ENCODE results near the gene PITX3.
"Not testable (repeated sequence)": the region's sequence is repeated elsewhere in the genome, so short reads cannot be mapped to it uniquely, and the experiment has no call there.

PITX3 gene

DNA sequence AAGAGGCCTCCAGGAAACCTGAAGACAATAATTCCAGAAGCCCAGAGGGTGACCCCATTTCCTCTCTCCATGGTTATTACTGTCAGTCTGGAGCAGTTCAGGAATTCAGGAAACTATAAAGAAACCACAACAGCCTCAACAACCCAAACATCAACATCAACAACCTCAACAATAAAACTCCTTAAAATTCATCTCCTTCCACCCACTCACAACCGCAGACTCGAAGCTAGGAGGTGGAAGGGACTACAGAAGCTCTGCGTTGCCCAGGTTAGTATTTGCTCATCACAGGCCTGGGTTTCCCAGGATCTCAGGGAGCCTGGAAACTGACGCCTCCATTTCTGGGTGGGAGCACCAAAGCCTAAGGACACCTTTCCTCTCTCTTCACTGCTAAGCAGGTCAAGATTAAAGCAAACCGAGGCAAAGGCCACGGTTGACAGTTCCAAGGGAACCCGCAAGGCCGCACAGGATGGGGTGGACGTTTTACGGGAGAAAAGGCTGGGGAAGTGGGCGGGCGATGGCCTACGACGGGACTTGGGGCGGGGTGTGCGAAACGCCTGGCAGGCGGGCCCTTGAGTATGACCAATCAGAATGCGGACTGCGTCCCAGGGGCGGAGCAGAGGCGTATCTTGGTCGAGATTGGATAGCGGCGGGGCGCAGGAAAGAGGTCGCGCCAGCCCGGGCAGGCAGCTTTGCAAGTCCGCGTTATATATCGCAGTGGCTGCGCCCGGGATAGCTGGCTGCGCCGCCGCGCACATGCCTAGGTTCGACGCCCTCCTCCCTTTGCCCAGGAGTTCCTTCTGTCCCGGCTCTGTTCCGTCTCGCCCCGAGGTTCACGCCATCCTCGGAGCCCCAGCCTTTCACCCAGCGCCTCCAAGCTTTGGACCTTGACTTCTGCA, 15.4 kb downstream of the PITX3 start, which contains the start of gene ELOVL3:
ELOVL3 (plus strand) TSS at position 654 of the 896 bp plus-strand sequence. CDS start 250 bp downstream, outside the sequence.
- DNase-seq: peak; percentile 75 to 87 (median 78)

DNA sequence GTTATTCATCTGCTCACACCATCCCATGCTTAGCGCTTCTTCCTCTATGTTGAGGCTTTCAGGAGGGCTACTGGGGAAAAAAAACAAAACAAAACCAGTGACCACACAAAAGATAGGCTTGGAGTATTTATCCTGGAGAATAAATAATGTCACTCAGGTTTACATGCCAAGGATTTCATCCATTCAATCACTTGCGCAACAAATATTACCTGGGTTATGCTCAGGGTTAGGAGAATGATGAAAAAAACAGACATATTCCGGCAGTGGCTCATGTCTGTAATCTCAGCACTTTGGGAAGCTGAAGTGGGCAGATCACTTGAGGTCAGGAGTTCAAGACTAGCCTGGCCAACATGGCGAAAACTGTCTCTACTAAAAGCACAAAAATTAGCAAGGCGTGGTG, 18.5 kb downstream of the PITX3 start:
- DNase-seq: no peak

DNA sequence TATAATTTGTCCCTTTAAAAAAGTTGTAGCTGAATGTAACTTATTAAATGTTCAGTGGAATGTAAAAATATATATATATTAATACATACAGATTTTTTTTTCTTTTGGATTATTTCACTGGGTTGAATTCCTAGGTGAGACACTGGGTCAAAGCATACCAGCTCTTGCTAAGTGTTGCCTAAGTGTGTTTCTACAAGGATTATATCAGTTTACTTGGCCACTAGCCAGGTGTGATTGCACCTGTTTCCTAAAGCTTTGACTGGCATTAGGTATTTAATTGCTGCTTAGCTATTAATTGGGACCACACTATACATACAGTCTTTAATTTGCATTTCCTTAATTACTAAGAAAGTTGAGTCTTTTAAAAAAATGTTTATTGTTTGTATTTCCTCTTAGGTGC, 20.7 kb downstream of the PITX3 start:
- peak in 2 of 3 experiments; percentile 30 to 76 for DNase-seq

DNA sequence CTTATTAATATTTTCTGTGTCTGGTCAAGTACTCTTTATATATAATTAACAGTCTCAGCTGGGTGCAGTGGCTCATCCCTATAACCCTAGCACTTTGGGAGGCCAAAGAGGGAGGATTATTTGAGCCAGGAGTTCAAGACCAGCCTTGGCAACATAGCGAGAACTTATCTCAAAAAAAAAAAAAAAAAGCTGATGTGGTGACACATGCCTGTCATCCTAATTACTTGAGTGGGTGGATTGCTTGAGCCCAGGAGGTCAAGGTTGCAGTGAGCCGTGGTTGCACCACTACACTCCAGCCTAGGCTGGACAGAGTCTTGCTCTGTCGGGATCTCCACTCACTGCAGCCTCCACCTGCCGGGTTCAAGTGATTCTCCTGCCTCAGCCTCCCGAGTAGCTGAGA, 21.9 kb downstream of the PITX3 start:
- DNase-seq: no peak

DNA sequence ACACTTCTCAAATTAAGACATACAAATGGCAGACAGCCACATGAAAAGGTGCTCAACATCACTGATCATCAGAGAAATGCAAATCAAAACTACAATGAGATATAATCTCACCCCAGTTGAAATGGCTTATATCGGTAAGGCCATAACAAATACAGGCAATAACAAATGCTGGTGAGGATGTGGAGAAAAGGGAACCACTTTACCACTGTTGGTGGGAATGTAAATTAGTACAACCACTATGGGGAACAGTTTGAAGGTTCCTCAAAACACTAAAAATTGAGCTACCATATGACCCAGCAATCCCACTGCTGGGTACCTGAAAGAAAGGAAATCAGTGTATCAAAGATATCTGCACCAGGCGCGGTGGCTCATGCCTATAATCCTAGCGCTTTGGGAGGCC, 27.7 kb downstream of the PITX3 start:
- not testable (repeated sequence) for DNase-seq

DNA sequence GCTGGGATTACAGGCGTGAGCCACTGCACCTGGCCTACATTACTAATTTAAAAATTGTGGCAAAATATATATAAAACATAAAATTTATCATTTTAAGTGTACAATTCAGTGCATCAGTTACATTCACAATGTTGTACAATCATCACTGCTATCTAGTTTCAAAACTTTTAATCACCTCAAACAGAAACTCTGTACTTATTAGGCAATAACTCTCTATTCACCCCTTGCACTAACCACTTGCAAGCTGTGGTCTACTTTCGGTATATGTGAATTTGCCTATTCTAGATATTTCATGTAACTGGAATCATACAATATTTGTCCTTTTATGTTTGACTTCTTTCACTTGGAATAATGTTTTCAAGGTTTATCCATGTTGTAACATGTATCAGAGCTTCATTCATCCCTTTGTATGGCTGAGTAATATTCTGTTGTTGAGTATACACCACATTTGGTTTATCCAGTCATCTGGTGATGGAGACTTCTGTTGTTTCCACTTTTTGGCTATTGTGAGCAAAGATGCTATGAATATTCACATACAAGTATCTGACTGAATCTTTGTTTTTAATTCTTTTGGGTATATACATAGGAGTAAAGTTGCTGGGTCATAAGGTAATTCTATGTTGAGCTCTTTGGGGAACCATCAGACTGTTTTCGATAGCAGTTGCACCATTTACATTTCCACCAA, 29.6 kb downstream of the PITX3 start:
- no peak for DNase-seq

DNA sequence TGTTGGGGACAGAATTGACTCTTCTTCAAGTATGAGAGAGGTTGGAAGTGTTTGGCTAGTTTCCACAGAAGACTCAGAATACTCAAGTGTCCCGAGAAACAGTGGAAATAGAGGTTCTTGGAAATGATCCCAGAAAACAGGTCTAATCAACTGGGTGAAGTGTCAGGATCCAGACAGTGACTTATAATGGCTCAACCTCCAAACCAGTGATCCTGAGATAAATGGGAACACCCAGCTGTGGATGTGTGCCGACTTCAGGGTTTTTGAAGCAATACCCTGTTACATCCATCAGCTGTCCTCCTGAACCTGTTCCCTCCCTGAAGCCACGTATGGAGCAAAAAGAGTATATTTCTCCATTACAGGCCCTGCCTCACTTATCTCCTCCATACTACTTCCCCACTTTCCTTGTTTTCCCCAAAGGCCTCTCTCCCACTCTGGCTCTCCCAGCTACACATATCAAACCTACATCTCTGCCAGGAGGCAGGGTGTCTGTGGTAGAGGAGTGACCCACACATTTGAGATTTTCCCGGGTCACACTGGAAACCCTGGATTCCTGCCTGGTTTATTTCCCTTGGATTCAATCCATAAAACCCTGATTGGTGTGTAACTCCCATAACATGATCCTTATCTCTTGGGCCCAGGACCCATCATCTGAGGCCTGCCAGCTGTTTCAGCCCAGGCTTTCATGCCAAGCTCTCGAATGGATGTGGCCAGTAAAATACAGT, 32.8 kb downstream of the PITX3 start:
- DNase-seq: no peak

DNA sequence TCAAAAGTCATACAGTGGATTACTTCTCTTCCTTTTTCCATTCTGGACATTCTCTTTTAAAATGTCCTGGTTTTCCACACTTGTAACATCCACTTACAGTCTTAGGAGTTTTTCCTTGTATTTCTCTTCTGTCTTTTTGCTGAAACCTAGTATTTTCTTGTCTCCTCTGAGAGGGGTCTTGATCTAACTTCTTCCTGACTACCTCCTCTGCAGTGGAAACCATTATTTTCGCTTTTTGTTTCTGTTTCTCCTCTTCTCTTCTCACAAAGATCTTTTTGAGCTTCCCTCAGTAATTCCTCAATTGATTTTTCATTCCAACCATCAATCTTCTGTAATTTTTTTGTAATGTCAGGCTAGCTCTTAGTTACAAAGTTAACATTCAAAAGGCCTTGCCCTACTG, 38.9 kb downstream of the PITX3 start:
- no peak for DNase-seq

DNA sequence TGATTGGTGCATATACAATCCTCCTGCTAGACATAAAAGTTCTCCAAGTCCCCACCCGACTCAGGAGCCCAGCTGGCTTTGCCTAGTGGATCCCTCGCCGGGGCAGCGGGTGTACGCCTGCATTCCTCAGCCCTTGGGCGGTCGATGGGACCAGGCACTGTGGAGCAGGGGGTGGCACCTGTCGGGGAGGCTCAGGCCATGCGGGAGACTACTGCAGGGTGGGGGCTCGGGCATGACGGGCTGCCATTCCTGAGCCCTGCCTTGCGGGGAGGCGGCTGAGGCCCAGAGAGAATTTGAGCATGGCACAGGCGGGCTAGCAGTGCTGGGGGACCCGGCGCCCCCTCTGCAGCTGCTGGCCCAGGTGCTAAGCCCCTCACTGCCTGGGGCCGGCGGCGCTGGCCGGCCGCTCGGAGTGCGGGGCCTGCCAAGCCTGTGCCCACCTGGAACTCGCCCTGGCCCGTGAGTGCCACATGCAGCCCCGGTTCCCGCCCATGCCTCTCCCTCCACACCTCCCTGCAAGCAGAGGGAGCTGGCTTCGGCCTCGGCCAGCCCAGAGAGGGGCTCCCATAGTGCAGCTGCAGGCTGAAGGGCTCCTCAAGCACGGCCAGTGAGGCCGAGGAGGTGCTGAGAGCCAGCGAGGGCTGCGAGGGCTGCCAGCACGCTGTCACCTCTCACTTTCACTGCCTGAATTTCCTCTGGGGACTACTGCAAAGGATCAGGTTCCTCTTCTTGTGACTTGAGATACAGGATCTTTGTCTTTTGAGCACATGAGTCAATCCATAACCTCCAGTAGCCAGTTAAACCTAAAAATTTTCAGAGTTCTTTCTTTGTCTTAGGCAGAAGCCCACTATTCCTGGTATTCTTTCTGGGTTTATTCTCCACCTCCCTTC, 40.3 kb downstream of the PITX3 start:
- no peak for DNase-seq

DNA sequence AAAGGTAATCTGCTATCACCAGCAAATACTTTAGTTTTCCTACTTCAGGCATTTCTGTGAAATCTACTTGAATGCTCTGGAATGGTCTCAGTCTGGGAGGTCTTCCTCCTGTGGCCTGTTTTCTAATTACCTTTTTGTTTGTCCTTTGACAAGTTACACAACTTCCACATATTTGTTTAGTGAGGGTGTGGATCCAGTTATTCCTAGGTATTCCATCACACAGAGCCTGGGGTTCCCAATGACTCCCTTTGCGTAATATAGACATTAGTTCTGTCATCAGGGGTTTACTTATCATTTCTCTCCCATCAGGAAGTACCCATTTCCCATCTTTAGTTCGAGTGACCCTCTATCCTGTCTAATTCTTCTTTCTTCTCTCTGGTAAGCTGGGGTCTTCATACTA, 43.3 kb downstream of the PITX3 start:
- no peak for DNase-seq

DNA sequence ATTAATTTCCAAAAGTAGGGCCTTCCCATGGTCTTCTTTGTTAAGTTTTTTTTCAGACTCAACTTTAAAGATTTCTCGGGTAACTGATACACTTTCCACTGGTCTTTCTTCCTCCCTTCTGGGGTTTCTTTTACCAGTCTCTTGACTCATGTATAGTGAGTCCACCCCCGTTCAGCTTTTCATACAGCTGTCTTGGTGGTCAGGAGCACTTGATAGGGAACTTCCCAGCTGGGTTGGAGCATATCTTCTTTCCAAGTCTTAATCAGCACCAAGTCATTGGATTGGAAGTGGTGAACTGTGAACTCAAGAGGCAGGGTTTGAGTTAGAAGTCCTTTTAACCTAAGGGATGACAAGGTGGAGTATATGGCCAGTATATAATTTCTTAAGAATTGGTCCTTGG, 44.4 kb downstream of the PITX3 start:
- DNase-seq: no peak

DNA sequence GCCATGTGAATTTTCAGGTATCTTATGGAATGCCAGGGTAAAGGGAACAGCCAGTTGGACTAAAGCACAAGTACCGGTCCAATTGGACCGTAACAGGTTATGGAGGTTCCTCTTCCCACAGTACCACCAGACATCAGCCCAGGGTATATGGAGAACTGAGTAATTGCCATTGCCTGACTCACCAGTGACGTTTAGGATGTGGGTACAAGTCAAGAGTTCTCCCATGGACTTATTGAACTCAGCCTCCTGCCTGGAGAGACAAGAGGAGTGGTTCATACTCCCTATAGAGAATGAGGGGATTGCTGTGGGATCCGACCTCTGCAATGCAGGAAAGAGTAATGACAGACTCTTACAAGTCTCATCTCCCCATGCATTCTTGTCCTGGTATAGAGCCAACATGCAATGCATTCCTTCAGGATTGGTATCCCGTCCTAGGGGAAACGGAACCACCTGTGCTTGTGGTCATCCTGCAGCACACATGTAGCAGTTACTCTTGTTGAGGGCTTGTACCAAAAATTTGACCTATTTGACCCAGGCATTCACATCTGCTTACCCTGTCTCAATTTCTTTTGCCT, 45.9 kb downstream of the PITX3 start:
- DNase-seq: no peak

DNA sequence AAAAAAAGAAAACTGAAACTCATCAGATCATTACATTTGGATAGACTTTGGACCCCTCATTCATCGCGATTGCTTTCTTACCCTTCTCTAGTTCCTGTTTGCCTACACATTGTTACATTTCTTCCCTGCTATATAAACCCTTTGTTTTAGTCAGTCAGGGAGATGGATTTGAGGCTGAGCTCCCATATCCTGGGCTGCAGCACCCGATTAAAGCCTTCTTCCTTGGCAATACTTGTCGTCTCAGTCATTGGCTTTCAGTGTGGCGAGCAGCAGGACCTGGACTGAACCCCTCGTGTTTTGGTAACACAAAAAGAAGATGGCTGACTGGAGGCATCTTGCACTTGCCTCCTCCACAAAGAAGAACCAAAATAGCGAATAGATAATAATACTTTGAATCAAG, 49.4 kb downstream of the PITX3 start:
- DNase-seq: no peak

DNA sequence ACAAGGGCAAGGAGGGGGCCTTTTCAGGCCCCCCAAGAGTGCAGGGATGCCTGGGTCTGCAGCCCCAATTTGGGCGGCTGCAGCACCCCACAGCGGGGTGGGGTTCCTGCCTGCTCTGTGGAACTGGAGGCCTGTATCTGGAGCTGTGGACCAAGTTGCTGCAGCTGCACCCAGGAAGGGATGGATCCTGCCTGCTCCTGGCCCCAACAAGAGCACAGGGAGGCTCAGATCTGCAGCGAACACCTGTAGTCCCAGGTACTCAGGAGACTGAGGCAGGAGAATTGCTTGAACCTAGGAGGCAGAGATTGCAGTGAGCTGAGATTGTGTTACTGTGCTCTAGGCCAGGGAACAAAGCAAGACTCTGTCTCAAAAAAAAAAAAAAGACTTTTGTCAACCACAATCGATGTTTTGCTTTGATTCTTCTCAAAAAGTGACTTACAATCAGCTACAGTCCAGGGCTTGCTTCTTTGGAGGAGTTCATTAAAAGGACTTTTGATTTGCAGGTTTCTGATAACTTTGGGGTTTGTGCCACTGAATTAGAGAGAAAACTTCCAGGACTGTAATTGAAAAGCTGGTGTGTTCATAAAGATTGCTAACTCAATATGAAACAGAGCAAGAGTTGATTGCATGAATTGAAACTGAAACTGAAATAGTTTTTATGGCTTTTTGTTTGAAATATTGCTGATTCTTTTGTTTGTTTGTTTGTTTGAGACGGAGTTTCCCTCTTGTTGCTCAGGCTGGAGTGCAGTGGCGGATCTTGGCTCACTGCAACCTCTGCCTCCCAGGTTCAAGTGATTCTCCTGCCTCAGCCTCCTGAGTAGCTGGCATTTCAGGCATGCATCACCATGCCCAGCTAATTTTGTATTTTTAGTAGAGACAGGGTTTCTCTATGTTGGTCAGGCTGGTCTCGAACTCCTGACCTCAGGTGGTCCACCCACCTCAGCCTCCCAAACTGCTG, 52.1 kb downstream of the PITX3 start:
- DNase-seq: not testable (repeated sequence)

DNA sequence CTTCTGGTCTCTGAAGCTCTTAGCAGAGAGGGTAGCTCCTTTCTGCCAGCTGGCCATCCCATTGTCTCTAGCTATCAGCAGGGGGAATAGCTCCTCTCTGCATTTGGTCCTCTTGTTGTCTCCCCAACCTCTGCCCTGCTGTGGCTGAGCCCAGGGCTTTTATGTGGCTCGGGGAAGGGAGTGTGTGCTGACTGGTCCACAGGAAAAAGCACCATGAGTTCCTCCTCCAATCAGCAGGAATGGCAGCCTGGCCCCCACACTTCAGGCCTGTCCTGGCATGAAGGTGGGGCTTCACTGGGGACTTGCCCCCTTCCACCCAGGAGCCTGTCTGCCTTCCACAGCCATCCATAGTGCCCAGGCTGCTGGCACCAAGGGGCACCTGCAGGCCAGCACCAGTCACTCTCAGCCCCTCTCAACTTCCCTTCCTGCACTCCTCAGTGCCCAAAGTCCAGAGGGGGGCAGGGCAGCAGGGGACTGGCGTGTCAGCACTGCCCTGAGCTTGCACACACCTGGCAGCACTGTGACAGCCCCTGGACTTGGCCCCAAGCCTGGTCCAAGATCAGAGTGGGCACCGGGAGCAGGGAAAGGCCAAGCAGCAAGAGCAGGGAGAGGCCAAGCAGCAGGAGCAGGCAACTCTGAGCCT, 52.9 kb downstream of the PITX3 start:
- no peak for DNase-seq

DNA sequence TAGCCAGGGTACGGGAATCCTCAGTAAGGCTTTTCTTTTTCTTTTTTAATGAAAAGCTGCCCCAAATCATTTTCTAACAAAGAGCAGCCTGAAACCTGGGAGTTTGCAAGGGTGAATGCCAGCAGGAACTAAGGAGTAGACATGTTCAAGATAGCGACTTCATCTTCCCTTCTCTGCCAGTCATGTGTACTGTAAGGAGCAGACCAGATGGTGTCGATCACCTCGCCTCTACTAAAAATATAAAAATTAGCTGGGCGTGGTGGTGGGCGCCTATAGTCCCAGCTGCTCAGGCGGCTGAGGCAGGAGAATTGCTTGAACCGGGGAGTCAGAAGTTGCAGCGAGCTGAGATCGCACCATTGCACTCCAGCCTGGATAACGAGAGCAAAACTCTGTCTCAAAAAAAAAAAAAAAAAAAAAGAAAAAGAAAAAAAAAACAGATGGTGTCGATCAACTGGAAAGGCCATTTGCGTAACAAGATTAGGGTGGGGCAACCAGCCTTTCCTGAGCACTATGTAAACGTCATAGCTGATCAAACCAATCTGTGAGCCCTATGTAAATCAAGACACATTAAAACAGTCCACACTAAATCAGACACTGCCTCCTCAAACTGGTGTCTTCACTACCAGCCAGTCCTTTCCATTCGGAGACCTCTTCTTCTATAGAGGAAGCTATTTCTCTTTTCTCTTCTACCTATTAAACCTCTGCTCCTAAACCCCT, 55.3 kb downstream of the PITX3 start:
- no peak for DNase-seq

DNA sequence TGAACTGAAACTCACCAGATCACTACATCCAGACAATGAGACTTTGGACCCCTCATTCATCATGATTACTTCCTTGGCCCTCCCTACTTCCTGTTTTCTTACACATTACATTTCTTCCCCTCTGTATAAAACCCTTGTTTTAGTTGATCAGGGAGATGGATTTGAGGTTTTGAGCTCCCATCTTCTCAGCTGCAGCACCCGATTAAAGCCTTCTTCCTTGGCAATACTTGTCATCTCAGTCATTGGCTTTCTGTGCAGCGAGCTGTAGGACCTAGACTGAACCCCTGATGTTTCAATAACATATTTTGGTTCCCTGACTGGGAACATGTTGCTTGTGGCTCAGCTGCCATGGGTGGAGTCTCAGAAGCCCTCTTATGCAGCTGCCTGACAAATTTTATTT, 56.0 kb downstream of the PITX3 start:
- DNase-seq: no peak

DNA sequence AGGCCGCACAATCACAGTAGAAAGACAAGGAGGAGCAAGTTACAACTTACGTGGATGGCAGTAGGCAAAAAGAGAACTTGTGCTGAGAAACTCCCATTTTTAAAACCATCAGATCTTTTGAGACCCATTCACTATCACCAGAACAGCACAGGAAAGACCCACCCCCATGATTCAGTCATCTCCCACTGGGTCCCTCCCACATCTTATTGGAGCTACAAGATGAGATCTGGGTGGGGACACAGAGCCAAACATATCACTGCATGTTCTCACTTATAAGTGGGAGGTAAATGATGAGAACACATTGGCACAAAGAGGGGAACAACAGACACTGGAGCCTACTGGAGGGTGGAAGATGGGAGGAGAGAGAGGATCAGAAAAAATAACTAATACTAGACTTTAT, 56.7 kb downstream of the PITX3 start:
- DNase-seq: no peak
